GM18868 (cell line): Measurements from ENCODE around the gene PCDHGB5.
"Not testable (repeated sequence)": the region's sequence is repeated elsewhere in the genome, so short reads cannot be mapped to it uniquely, and the experiment has no call there.

ENCODE experiments used
- ATAC-seq: cut with Tn5 transposase; IDR thresholded peaks from one replicate; pipeline ENCODE4 v1.9.1; 2021; ENCODE audit warnings: mild to moderate bottlenecking, moderate library complexity; ENCODE audit not compliant: unreplicated experiment

Gene PCDHGB5

DNA sequence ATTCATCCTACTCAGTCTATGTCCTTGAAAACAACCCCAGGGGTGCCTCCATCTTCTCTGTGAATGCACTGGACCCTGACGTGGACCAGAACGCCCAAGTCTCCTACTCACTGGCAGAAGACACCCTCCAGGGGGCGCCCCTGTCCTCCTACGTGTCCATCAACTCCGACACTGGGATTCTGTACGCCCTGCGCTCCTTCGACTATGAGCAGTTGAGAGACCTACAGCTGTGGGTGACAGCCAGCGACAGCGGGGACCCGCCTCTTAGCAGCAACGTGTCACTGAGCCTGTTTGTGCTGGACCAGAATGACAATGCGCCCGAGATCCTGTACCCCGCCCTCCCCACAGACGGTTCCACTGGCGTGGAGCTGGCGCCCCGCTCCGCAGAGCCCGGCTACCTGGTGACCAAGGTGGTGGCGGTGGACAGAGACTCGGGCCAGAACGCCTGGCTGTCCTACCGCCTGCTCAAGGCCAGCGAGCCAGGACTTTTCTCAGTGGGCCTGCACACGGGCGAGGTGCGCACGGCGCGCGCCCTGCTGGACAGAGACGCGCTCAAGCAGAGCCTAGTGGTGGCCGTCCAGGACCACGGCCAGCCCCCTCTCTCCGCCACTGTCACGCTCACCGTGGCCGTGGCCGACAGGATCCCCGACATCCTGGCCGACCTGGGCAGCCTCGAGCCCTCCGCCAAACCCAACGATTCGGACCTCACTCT lies 22.1 kb upstream of the PCDHGB5 start:
- ATAC-seq, result not testable (repeated sequence)

DNA sequence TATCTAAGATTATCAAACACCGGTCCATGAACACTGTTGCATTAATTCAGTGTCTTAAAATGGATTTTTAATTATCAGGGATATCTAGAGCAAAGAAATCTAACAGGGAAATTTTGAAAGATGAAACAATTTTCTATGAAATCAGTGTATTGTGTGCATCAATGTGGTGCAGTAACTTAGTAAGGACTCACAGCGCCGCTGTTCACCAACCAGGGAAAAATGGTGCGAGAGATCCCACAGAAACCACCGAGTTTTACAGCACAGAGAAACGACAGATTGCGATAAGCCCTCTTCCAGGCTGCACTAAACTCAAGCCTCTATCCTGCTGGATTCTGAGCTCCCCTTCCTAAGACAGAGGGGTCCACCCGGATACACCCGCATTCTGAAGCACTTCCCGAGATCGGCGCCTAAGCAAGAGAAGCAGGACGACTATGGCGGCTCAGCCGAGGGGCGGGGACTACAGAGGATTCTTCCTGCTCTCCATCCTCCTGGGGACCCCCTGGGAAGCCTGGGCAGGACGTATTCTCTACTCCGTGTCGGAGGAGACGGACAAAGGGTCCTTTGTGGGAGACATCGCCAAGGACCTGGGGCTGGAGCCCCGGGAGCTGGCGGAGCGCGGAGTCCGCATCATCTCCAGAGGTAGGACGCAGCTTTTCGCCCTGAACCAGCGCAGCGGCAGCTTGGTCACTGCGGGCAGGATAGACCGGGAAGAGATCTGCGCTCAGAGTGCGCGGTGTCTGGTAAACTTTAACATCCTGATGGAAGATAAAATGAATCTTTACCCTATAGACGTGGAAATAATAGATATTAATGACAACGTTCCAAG lies 15.1 kb upstream of the PCDHGB5 start, which contains the start of gene PCDHGA7:
PCDHGA7 (plus strand) TSS at position 274 of the 826 bp plus-strand sequence; CDS start at position 432, 158 bp downstream.
- peak; percentile 83 for ATAC-seq

- ATAC-seq, result no peak
Measured at GRCh38 chr5:141383345-141383744, 14.4 kb upstream of the PCDHGB5 start.

- ATAC-seq, result no peak
Measured at GRCh38 chr5:141384471-141385267, 13.1 kb upstream of the PCDHGB5 start.

GRCh38 chr5:141387557-141388311 lies 10.0 kb upstream of the PCDHGB5 start, which contains the start of gene PCDHGB4:
PCDHGB4 (plus strand) TSS chr5:141387698; CDS start chr5:141387885, 187 bp downstream.
- ATAC-seq, result peak; percentile 89

DNA sequence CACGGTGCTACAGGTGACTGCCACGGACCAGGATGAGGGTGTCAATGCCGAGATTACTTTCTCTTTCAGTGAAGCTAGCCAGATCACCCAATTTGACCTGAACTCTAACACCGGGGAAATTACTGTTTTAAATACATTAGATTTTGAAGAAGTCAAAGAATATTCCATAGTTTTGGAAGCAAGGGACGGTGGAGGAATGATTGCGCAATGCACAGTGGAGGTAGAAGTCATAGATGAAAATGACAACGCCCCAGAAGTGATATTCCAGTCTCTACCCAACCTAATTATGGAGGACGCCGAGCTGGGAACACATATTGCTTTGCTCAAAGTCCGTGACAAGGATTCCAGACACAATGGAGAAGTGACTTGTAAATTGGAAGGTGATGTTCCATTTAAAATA lies 9.1 kb upstream of the PCDHGB5 start:
- no peak for ATAC-seq

DNA sequence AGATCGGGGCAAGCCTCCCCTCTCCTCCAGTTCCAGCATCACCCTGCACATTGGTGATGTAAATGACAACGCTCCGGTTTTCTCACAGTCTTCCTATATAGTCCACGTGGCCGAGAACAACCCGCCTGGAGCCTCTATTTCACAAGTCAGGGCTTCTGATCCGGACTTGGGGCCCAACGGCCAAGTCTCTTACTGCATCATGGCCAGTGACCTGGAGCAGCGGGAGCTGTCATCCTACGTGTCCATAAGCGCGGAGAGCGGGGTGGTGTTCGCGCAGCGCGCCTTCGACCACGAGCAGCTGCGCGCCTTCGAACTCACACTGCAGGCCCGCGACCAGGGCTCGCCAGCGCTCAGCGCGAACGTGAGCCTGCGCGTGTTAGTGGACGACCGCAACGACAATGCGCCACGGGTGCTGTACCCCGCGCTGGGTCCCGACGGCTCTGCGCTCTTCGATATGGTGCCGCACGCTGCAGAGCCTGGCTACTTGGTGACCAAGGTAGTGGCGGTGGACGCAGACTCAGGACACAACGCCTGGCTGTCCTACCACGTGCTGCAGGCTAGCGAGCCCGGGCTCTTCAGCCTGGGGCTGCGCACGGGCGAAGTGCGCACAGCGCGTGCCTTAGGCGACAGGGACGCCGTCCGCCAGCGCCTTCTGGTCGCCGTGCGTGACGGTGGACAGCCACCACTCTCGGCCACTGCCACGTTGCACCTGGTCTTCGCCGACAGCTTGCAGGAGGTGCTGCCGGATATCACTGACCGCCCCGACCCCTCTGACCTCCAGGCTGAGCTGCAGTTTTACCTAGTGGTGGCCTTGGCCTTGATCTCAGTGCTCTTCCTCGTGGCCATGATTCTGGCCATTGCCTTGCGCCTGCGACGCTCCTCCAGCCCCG lies 8.3 kb upstream of the PCDHGB5 start:
- ATAC-seq, result no peak

- no peak for ATAC-seq
Measured at GRCh38 chr5:141392429-141393198, 5.1 kb upstream of the PCDHGB5 start, which contains the start of gene PCDHGA8. PCDHGA8 (plus strand) TSS chr5:141392633; CDS start chr5:141392814, 181 bp downstream.

GRCh38 chr5:141393267-141393666 lies 4.5 kb upstream of the PCDHGB5 start:
- ATAC-seq, result no peak

GRCh38 chr5:141394401-141395187 lies 3.2 kb upstream of the PCDHGB5 start:
- not testable (repeated sequence) for ATAC-seq

DNA sequence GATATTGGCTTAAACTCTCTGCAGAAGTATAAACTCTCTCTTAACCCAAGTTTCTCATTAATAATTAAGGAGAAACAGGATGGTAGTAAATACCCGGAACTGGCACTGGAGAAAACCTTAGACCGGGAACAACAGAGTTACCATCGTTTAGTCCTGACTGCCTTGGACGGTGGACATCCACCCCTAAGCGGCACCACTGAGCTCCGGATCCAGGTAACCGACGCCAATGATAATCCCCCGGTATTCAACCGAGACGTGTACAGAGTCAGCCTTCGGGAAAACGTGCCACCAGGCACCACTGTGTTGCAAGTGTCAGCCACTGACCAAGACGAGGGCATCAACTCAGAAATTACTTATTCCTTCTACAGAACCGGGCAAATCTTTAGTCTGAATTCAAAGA lies 861 bp downstream of the PCDHGB5 start:
- no peak for ATAC-seq

- ATAC-seq, result no peak
Measured at GRCh38 chr5:141399555-141400258, 2.0 kb downstream of the PCDHGB5 start.

DNA sequence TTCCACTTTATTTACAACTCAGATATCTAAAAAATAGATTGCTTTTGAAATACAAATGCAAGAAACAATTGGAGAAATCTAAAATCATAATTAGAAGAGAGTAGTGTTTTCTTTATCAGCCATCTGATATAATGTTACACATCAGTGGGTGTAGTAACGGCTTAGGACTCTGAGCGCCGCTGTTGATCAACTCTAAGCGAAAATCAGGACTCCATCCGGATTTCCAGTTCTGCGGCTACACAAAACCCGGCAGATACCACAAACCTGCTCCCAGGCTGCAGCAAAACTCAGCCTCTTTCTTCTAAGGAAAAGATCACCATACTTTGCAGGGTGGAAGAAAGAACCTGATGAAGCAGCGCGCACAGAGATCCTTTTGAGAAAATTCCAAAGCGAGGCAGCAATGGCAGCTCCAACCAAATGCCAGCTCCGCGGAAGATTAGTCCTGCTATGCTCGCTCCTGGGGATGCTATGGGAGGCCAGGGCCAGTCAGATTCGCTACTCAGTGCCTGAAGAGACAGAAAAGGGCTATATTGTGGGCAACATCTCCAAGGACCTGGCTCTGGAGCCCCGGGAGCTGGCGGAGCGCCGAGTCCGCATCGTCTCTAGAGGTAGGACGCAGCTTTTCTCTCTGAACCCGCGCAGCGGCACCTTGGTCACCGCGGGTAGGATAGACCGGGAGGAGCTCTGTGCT lies 5.0 kb downstream of the PCDHGB5 start, which contains the start of gene PCDHGA9:
PCDHGA9 (plus strand) TSS at position 226 of the 691 bp plus-strand sequence; CDS start at position 401, 175 bp downstream.
- ATAC-seq, result no peak

GRCh38 chr5:141403387-141403786 lies 5.6 kb downstream of the PCDHGB5 start:
- no peak for ATAC-seq

DNA sequence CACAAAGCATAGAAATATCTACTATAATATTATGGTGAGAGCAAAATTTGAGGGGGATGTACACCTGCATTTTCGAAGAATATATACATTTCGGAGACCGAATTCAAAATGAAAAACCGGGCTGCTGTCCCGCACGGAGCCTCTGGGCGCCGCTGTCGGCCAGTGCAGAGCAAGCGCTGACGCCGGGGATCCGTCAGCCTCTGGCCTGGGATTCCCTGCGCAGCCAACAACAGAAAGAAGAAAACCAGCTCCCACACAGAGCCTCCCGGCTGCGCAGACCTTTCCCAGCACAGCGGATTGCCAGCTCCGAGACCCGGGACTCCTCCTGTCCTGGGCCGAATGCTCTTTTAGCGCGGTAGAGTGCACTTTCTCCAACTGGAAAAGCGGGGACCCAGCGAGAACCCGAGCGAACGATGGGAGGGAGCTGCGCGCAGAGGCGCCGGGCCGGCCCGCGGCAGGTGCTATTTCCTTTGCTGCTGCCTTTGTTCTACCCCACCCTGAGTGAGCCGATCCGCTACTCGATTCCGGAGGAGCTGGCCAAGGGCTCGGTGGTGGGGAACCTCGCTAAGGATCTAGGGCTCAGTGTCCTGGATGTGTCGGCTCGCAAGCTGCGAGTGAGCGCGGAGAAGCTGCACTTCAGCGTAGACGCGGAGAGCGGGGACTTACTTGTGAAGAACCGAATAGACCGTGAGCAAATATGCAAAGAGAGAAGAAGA lies 10.2 kb downstream of the PCDHGB5 start, which contains the start of gene PCDHGB6:
PCDHGB6 (plus strand) TSS at position 232 of the 716 bp plus-strand sequence; CDS start at position 414, 182 bp downstream.
- peak; percentile 82 for ATAC-seq
